Activated B cell treated with CpG ODN at 0.5 μM for 24 hours (primary cell): ENCODE results near the gene MAP1LC3B. TPM values are rescaled to one million over a fixed set of nuclear protein-coding genes. Genes with fewer than 3 reads are reported as not detected.

Source experiments
- ATAC-seq: fragments of 200-7000 bp; cut with Tn5 transposase; one replicate; pipeline ENCODE4 v1.10.0; 2021; ENCODE audit warnings: low read depth, mild to moderate bottlenecking, moderate library complexity
- CTCF ChIA-PET: fragments of 350-600 bp; sonication (Branson Sonifier 250); formaldehyde crosslinking; loops from one replicate; lab custom pipeline; 2021; ENCODE audit warnings: antibody characterized with exemption; lab: Charles Lee
- POLR2A ChIA-PET: fragments of 350-600 bp; sonication (Branson Sonifier 250); formaldehyde crosslinking; loops from one replicate; lab custom pipeline; 2021; ENCODE audit warnings: antibody characterized with exemption; lab: Charles Lee
- DNase-seq: peaks from one replicate; pipeline ENCODE4 v3.0.0; 2022
- H3K27ac Mint-ChIP-seq: one replicate; pipeline ENCODE4 v1.8.0; 2020; ENCODE audit warnings: mixed read lengths
- H3K27me3 Mint-ChIP-seq: one replicate; pipeline ENCODE4 v1.8.0; 2021; ENCODE audit warnings: mixed read lengths
- H3K36me3 Mint-ChIP-seq: one replicate; pipeline ENCODE4 v1.8.0; 2021; ENCODE audit warnings: low read depth, mixed read lengths
- H3K4me1 Mint-ChIP-seq: one replicate; pipeline ENCODE4 v1.8.0; 2021; ENCODE audit warnings: mixed read lengths
- H3K4me3 Mint-ChIP-seq: one replicate; pipeline ENCODE4 v1.8.0; 2020; ENCODE audit warnings: mild to moderate bottlenecking, mixed read lengths
- H3K9me3 Mint-ChIP-seq: one replicate; pipeline ENCODE4 v1.8.0; 2020; ENCODE audit warnings: mixed read lengths
- CTCF ChIP-seq: fragments of 200-600 bp; IDR thresholded peaks from one replicate; pipeline ENCODE4 v1.8.0; 2022; ENCODE audit warnings: antibody characterized with exemption, mild to moderate bottlenecking
- intact Hi-C: fragments of 100-400 bp; cut with micrococcal nuclease; formaldehyde crosslinking; loops from one replicate; pipeline ENCODE4 v1.15.1; 2024
- total RNA-seq: library from RNA; stranded (reverse); gene quantifications from 2 replicates; pipeline ENCODE4 v1.2.3, GENCODE V29; 2022

Gene MAP1LC3B
- total RNA-seq, 1 donor from 2014 or later, result 52.9 TPM

GRCh38 chr16:87352818-87353217 lies 39.3 kb upstream of the MAP1LC3B start:
- no peak overlapping the region for H3K4me3 Mint-ChIP-seq
- H3K36me3 Mint-ChIP-seq, result peaks cover 38% of the 10 kb centered on the region
- DNase-seq, result no peak
- intact Hi-C loops, result no loop called here
- CTCF ChIA-PET, result no interaction called here
- no peak overlapping the region for H3K27ac Mint-ChIP-seq
- no peaks in the 10 kb centered on the region for H3K9me3 Mint-ChIP-seq
- no peaks in the 10 kb centered on the region for H3K4me1 Mint-ChIP-seq
- TF ChIP-seq CTCF, result no peak
- POLR2A ChIA-PET, result no interaction called here
- ATAC-seq, result no peak
- H3K27me3 Mint-ChIP-seq, result no peaks in the 10 kb centered on the region

DNA sequence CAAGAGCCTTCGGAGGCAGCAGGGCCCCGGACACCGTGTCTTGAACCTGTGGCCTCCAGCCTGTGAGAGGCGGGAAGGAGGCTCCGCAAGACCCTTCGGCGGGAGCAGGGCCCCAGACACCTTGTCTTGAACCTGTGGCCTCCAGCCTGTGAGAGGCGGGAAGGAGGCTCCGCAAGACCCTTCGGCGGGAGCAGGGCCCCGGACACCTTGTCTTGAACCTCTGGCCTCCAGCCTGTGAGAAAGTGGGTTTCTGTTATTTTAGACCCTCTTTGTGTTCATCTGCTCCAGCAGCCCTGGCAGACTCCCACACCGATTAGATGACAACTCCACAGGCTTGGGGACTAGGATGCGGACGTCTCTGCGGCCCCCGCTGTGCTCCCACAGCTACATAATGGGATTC lies 38.5 kb upstream of the MAP1LC3B start:
- DNase-seq (no peak), ATAC-seq (no peak)
- ChIA-PET POLR2A (no interaction called here), CTCF (no interaction called here)
- Mint-ChIP-seq H3K27me3 (no peaks in the 10 kb centered on the region), H3K27ac (no peak overlapping the region), H3K4me3 (no peak overlapping the region), H3K9me3 (no peaks in the 10 kb centered on the region), H3K36me3 (peaks cover 45% of the 10 kb centered on the region), H3K4me1 (no peaks in the 10 kb centered on the region)
- no peak for TF ChIP-seq CTCF
- intact Hi-C loops, result no loop called here

DNA sequence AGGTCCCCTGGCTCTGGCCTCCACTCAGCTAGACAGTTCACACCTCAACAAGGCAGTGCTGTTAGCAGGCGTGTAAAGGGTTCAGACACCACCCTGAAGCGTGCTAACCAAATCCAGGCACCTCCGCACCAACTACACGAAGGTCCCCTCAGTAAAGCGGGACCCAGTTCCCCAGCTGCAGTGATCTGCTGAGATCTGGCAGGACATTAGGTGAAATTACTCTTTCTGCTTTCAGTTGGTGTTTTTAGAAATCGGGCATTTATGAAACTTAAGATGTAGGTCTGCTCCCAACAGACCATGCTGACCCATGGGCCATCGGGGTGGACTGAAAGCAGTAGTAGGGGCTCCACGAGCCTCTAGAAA lies 35.7 kb upstream of the MAP1LC3B start:
- no peak for TF ChIP-seq CTCF
- intact Hi-C loops, result no loop called here
- no peaks in the 10 kb centered on the region for H3K27me3 Mint-ChIP-seq
- POLR2A ChIA-PET, result no interaction called here
- CTCF ChIA-PET, result no interaction called here
- H3K4me3 Mint-ChIP-seq, result no peak overlapping the region
- ATAC-seq (no peak), DNase-seq (no peak)
- H3K9me3 Mint-ChIP-seq, result no peaks in the 10 kb centered on the region
- peaks cover 49% of the 10 kb centered on the region for H3K36me3 Mint-ChIP-seq
- H3K4me1 Mint-ChIP-seq, result no peaks in the 10 kb centered on the region
- no peak overlapping the region for H3K27ac Mint-ChIP-seq

- DNase-seq (no peak), ATAC-seq (no peak)
- peaks cover 50% of the 10 kb centered on the region for H3K36me3 Mint-ChIP-seq
- ChIA-PET CTCF (no interaction called here), POLR2A (no interaction called here)
- H3K4me1 Mint-ChIP-seq, result no peaks in the 10 kb centered on the region
- H3K4me3 Mint-ChIP-seq, result no peak overlapping the region
- H3K9me3 Mint-ChIP-seq, result no peaks in the 10 kb centered on the region
- intact Hi-C loops, result no loop called here
- H3K27me3 Mint-ChIP-seq, result no peaks in the 10 kb centered on the region
- no peak for TF ChIP-seq CTCF
- no peak overlapping the region for H3K27ac Mint-ChIP-seq
Observed at GRCh38 chr16:87358250-87358649, 33.9 kb upstream of the MAP1LC3B start.

DNA sequence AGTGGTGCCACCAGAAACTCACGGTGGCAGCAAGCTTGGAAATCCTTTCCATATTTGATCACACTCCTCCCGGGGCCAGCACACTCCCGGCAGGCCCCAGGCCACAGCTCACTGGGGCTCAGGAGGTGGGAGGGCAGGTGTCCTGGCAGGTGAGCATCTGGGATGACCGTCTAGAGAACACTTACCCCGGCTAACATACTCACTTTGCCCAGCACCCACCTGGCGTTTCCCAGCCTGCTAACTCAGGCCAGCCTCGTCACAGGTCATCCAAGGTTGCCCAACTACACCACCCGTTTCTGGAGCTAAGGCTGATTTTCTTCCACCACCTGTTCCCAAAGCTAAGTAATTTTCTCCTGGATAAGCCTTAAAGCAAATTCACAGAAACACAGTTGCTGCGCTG lies 33.4 kb upstream of the MAP1LC3B start:
- H3K4me3 Mint-ChIP-seq, result no peak overlapping the region
- intact Hi-C loops, result no loop called here
- no peak overlapping the region for H3K27ac Mint-ChIP-seq
- ATAC-seq (no peak), DNase-seq (no peak)
- H3K36me3 Mint-ChIP-seq, result peaks cover 55% of the 10 kb centered on the region
- ChIA-PET CTCF (no interaction called here), POLR2A (no interaction called here)
- TF ChIP-seq CTCF, result no peak
- no peaks in the 10 kb centered on the region for H3K9me3 Mint-ChIP-seq
- peaks cover 2% of the 10 kb centered on the region for H3K4me1 Mint-ChIP-seq
- no peaks in the 10 kb centered on the region for H3K27me3 Mint-ChIP-seq
